Measurements from ENCODE around the gene FNBP1.

The FNBP1 gene

DNA sequence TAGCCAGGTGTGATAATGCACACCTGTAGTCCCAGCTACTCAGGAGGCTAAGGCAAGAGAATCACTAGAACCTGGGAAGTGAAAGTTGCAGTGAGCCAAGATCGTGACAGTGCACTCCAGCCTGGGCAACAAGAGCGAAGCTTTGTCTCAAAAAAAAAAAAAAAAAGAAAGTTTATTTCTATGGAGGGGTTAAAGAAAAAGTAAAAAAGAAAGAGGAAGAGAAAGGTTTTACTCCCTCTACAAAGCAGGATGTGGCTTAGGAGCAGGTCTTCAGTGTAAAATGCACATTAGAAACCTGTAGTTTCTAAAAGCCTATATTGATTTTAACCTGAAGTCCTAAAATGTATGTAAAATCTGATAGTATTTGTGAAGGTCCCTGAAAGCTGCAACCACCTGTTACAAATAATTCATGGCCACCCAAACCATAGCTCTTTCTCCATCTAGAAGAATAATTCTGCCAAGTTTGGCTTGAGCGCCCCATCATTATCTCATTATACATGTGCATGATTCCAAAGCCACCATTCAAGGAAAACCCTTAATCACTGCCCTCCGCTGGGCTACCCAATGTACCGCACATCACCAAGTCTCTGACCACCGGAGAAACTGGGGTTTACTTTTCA lies 3.4 kb downstream of the FNBP1 start:
- Mint-ChIP-seq H3K36me3 (peaks cover 37 to 66% of the 10 kb centered on the region in 2 donors), H3K27ac (peak overlapping the region; percentile 99), H3K9me3 (peaks cover 0 to 1% of the 10 kb centered on the region in 2 donors), H3K4me1 (peaks cover 29 to 74% of the 10 kb centered on the region in 2 donors), H3K27me3 (no peaks in the 10 kb centered on the region), H3K4me3 (peak overlapping the region; percentile 91 to 95)
- peak; percentile 52 to 53 for ATAC-seq (replicated peaks)
- peak; percentile 54 for DNase-seq

GRCh38 chr9:130036099-130036498 lies 6.9 kb downstream of the FNBP1 start:
- Mint-ChIP-seq H3K27me3 (no peaks in the 10 kb centered on the region), H3K9me3 (peaks cover 0 to 1% of the 10 kb centered on the region in 2 donors), H3K27ac (peak overlapping the region; percentile 97), H3K4me1 (peaks cover 33 to 93% of the 10 kb centered on the region in 2 donors), H3K36me3 (peaks cover 33 to 68% of the 10 kb centered on the region in 2 donors), H3K4me3 (peak overlapping the region; percentile 83 to 86)
- DNase-seq (no peak), ATAC-seq (replicated peaks) (no peak)

DNA sequence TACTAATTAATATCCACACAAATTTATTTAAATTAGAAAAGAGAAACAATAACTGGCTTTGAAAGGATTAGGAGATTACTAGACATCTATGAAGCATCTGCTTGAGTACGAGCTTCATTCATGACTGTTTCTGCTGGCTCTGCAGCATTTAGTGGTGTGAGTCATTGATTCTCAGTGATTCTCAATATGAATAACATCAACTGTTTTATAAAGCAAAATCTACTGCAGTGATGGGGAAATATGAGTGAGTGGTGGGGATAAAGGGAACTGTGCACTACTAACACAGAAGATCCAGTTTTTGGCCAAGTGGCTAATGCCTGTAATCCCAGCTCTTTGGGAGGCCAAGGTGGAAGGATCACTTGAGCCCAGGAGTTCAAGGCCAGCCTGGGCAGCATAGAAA lies 8.4 kb downstream of the FNBP1 start:
- peak overlapping the region; percentile 61 to 83 for H3K4me3 Mint-ChIP-seq
- peak overlapping the region; percentile 97 for H3K27ac Mint-ChIP-seq
- DNase-seq (no peak), ATAC-seq (replicated peaks) (peak; percentile 65 to 66)
- H3K4me1 Mint-ChIP-seq, result peaks cover 43 to 97% of the 10 kb centered on the region in 2 donors
- peaks cover 25 to 57% of the 10 kb centered on the region in 2 donors for H3K36me3 Mint-ChIP-seq
- no peaks in the 10 kb centered on the region for H3K27me3 Mint-ChIP-seq
- H3K9me3 Mint-ChIP-seq, result peaks cover 0 to 1% of the 10 kb centered on the region in 2 donors

DNA sequence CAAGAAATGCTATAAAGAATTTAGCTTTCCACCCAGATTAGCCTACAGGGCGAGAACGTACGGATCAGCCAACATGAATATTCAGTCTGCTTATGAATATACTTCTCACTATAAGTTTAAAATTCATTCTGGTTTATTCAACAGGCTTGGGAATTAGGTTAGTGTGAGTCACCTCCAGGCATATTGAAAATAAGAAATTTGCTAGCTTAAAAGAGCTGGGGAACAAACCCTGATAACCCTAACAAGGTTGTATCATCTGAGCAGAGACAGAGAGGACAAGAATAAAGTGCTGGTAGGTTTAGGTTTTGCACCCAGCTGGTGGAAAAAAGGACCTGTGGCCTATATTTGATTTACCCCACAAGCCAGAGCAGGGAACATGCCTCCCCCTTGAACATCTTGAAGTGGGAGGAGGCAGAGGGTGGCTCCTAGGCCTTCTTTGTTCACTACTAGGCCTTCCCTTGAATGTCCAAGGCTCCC lies 12.3 kb downstream of the FNBP1 start:
- H3K4me3 Mint-ChIP-seq, result peak overlapping the region; percentile 58 to 69
- ATAC-seq (replicated peaks), result peak in 1 of 2 donors; percentile 1
- H3K27ac Mint-ChIP-seq, result peak overlapping the region; percentile 96
- peaks cover 33 to 61% of the 10 kb centered on the region in 2 donors for H3K36me3 Mint-ChIP-seq
- DNase-seq, result no peak
- no peaks in the 10 kb centered on the region for H3K9me3 Mint-ChIP-seq
- no peaks in the 10 kb centered on the region for H3K27me3 Mint-ChIP-seq
- H3K4me1 Mint-ChIP-seq, result peaks cover 56 to 100% of the 10 kb centered on the region in 2 donors

- Mint-ChIP-seq H3K9me3 (peaks cover 0 to 1% of the 10 kb centered on the region in 2 donors), H3K36me3 (peaks cover 33 to 59% of the 10 kb centered on the region in 2 donors), H3K4me3 (peak overlapping the region; percentile 59 to 74), H3K27me3 (no peaks in the 10 kb centered on the region), H3K4me1 (peaks cover 54 to 100% of the 10 kb centered on the region in 2 donors), H3K27ac (peak overlapping the region; percentile 96)
- ATAC-seq (replicated peaks) (peak; percentile 55 to 58), DNase-seq (no peak)
These were observed 13.6 kb downstream of the FNBP1 start for GRCh38 chr9:130029223-130029973.

GRCh38 chr9:130028493-130029222 lies 14.3 kb downstream of the FNBP1 start:
- Mint-ChIP-seq H3K4me1 (peaks cover 60 to 100% of the 10 kb centered on the region in 2 donors), H3K27ac (peak overlapping the region; percentile 96), H3K27me3 (no peaks in the 10 kb centered on the region), H3K9me3 (peaks cover 0 to 2% of the 10 kb centered on the region in 2 donors), H3K4me3 (peak overlapping the region; percentile 59 to 74), H3K36me3 (peaks cover 33 to 61% of the 10 kb centered on the region in 2 donors)
- ATAC-seq (replicated peaks), result no peak
- DNase-seq, result no peak

GRCh38 chr9:130027533-130028365 lies 15.2 kb downstream of the FNBP1 start:
- peaks cover 0 to 2% of the 10 kb centered on the region in 2 donors for H3K9me3 Mint-ChIP-seq
- peaks cover 62 to 100% of the 10 kb centered on the region in 2 donors for H3K4me1 Mint-ChIP-seq
- H3K27me3 Mint-ChIP-seq, result no peaks in the 10 kb centered on the region
- peak overlapping the region; percentile 93 for H3K27ac Mint-ChIP-seq
- no peak for ATAC-seq (replicated peaks)
- H3K4me3 Mint-ChIP-seq, result peak overlapping the region; percentile 63 to 72
- no peak for DNase-seq
- peaks cover 34 to 56% of the 10 kb centered on the region in 2 donors for H3K36me3 Mint-ChIP-seq

- Mint-ChIP-seq H3K36me3 (peaks cover 39 to 60% of the 10 kb centered on the region in 2 donors), H3K27me3 (no peaks in the 10 kb centered on the region), H3K4me3 (peak overlapping the region in 1 of 2 donors; percentile 37), H3K27ac (peak overlapping the region; percentile 95), H3K4me1 (peaks cover 63 to 97% of the 10 kb centered on the region in 2 donors), H3K9me3 (peaks cover 0 to 2% of the 10 kb centered on the region in 2 donors)
- DNase-seq, result no peak
- ATAC-seq (replicated peaks), result peak; percentile 2 to 19
These were observed 16.2 kb downstream of the FNBP1 start for GRCh38 chr9:130026583-130027340.

GRCh38 chr9:130024597-130024994 lies 18.4 kb downstream of the FNBP1 start:
- no peaks in the 10 kb centered on the region for H3K27me3 Mint-ChIP-seq

DNA sequence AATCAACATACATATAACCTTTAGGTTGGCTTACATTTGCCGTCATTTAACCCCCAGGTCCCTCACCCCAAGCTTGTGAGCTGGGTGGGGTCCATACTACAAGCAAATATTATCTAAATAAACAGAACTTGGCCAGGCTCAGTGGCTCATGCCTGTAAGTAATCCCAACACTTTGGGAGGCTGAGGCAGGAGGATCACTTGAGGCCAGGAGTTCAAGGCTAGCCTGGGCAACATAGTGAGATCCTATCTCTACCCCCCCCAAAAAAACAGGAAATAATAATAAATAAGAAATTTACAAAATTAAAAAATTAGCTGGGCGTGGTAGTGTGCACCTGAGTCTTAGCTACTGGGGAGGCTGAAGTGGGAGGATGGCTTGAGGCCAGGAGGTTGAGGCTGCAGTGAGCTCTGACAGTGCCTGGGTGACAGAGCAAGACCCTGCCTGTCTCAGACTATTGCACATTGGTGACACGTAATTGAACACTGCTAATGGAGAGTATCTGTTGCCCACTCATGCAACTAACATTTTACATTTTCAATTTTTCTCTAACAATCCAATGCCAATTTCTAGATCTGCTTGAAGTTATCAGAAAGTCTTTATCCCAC lies 18.9 kb downstream of the FNBP1 start:
- ATAC-seq (replicated peaks) (no peak), DNase-seq (no peak)
- Mint-ChIP-seq H3K27ac (peak overlapping the region; percentile 95), H3K9me3 (peaks cover 0 to 3% of the 10 kb centered on the region in 2 donors), H3K4me1 (peaks cover 50 to 97% of the 10 kb centered on the region in 2 donors), H3K36me3 (peaks cover 35 to 64% of the 10 kb centered on the region in 2 donors), H3K4me3 (peak overlapping the region; percentile 68 to 69), H3K27me3 (no peaks in the 10 kb centered on the region)

More at GRCh38 chr9:130024597-130024994, 18.4 kb downstream of the FNBP1 start:
- Mint-ChIP-seq H3K4me1 (peaks cover 54 to 97% of the 10 kb centered on the region in 2 donors), H3K36me3 (peaks cover 37 to 67% of the 10 kb centered on the region in 2 donors), H3K9me3 (peaks cover 0 to 2% of the 10 kb centered on the region in 2 donors), H3K27ac (peak overlapping the region; percentile 95), H3K4me3 (peak overlapping the region; percentile 68 to 69)
- DNase-seq (no peak), ATAC-seq (replicated peaks) (no peak)

GRCh38 chr9:130023144-130023787 lies 19.7 kb downstream of the FNBP1 start:
- peaks cover 29 to 60% of the 10 kb centered on the region in 2 donors for H3K36me3 Mint-ChIP-seq
- peak overlapping the region; percentile 68 to 69 for H3K4me3 Mint-ChIP-seq
- peaks cover 44 to 92% of the 10 kb centered on the region in 2 donors for H3K4me1 Mint-ChIP-seq
- no peaks in the 10 kb centered on the region for H3K27me3 Mint-ChIP-seq
- peak overlapping the region; percentile 95 for H3K27ac Mint-ChIP-seq
- H3K9me3 Mint-ChIP-seq, result peaks cover 0 to 3% of the 10 kb centered on the region in 2 donors
- ATAC-seq (replicated peaks) (peak; percentile 75 to 84), DNase-seq (peak; percentile 63)

DNA sequence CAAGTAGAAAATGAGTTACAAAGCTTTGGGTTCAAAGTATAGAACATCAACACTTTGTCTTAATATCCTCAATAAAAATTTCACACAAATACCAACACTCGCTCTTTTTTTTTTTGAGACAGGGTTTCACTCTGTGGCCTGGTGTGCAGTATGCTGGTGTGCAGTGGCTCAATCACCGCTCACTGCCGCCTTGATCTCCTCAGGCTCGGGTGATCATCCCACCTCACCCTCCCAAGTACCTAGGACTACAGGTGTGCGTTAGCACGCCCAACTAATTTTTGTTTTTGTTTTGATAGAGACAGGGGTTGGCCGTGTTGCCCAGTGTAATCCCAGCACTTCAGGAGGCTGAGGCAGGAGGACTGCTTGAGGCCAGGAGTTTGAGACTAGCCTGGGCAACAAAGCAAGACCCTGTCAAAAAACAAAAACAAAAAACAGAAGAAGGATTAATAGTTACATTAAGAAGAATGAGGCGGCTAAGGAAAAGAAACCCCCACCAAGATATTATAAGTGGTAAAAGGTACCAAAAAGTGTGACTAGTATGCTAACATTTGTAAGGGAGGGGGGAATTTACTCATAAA lies 20.3 kb downstream of the FNBP1 start:
- peaks cover 0 to 3% of the 10 kb centered on the region in 2 donors for H3K9me3 Mint-ChIP-seq
- H3K4me1 Mint-ChIP-seq, result peaks cover 41 to 92% of the 10 kb centered on the region in 2 donors
- H3K36me3 Mint-ChIP-seq, result peaks cover 26 to 59% of the 10 kb centered on the region in 2 donors
- peak; percentile 27 to 35 for ATAC-seq (replicated peaks)
- peak overlapping the region; percentile 95 for H3K27ac Mint-ChIP-seq
- no peaks in the 10 kb centered on the region for H3K27me3 Mint-ChIP-seq
- DNase-seq, result no peak
- peak overlapping the region; percentile 60 to 65 for H3K4me3 Mint-ChIP-seq
